Measurements from ENCODE around the gene ECT2L. TPM values are rescaled to one million over a fixed set of nuclear protein-coding genes. Genes with fewer than 3 reads are reported as not detected.

Gene ECT2L
- total and polyA plus RNA-seq, 8 donors: 0.03 to 0.05 (median 0.03) TPM; not detected in 5

- FAIRE-seq: no peak
- ATAC-seq: no peak
These were observed 68.5 kb downstream of the ECT2L start for GRCh38 chr6:138864343-138864890.

DNA sequence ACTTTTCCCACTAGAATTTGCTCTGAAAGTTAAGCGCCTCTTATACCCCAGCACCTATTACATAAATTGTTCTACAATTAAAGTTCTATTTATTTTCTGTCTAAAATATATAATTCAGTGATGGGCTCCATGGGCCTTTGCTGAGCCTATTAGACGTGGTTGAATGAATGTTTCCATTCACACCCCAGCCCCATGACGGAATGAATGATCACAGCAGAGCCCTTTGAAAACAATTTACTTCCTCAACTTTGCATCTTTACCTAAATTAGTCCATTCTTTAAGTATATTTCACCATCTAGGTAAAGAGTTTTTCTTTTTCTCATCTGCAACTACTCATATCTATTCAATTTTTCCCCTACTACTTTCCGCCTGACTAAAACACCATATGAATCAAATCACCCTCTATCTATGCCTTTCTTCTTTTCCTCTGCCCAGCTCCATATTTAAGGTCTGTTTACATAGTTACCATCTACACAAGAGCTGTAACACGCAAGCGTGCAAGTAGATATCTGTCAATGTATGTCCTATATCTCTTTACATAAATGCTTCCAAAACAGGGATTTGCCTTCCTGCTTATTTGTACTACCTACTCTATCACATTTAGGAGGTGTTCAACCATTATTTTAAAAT is 69.7 kb downstream of the ECT2L start:
- 87% methylated on average over 6 of the region's 6 CpGs for WGBS, 2 donors
- H3K4me3 ChIP-seq: no peak overlapping the region
- no peak overlapping the region for H3K27ac ChIP-seq
- ATAC-seq (no peak), FAIRE-seq (no peak), DNase-seq (no peak)
- no peak for TF ChIP-seq CTCF (IDR thresholded peaks at IDR 0.05)
- H3K36me3 ChIP-seq: no peaks in the 10 kb centered on the region
- intact Hi-C loops (cut with DNase I): no loop called here
- no peaks in the 10 kb centered on the region for H3K27me3 ChIP-seq
- no peaks in the 10 kb centered on the region for H3K4me1 ChIP-seq
- H3K9me3 ChIP-seq: no peaks in the 10 kb centered on the region

More at GRCh38 chr6:138864343-138864890, 68.5 kb downstream of the ECT2L start:
- Histone ChIP-seq H3K27ac (no peak overlapping the region), H3K9me3 (no peaks in the 10 kb centered on the region), H3K4me3 (no peak overlapping the region), H3K36me3 (no peaks in the 10 kb centered on the region), H3K4me1 (no peaks in the 10 kb centered on the region), H3K27me3 (no peaks in the 10 kb centered on the region)
- no peak for DNase-seq
- intact Hi-C loops (cut with DNase I): no loop called here
- WGBS, 2 donors: 56 to 73% methylated on average over 6 of the region's 6 CpGs
- no peak for TF ChIP-seq CTCF (IDR thresholded peaks at IDR 0.05)

DNA sequence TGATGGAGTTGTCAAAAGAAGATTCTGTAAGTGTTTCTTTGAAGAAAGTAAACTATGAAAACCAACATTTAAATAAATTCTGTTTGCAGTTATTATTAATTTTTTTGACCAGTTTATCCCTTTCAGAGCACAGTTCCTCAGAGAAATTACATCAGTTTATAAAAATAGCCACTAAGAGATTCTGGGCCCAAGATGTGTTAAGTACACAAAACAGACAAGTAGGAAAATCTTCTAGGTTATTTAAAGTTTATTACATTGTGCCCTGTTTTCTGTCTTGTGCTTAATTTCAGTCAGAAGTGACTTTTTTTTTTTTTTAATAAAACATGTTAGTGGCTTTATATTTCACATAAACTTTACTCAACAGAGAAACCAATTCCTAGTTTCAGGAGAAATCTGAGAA is 72.3 kb downstream of the ECT2L start:
- DNase-seq: no peak
- H3K27ac ChIP-seq: no peak overlapping the region
- no peak for TF ChIP-seq CTCF (IDR thresholded peaks at IDR 0.05)
- no peaks in the 10 kb centered on the region for H3K27me3 ChIP-seq
- H3K4me3 ChIP-seq: no peak overlapping the region
- ATAC-seq: no peak
- FAIRE-seq: no peak
- H3K4me1 ChIP-seq: no peaks in the 10 kb centered on the region
- intact Hi-C loops (cut with DNase I): no loop called here
- no peaks in the 10 kb centered on the region for H3K36me3 ChIP-seq
- no peaks in the 10 kb centered on the region for H3K9me3 ChIP-seq

- intact Hi-C loops (cut with DNase I): no loop called here
- H3K4me1 ChIP-seq: no peaks in the 10 kb centered on the region
- no peaks in the 10 kb centered on the region for H3K9me3 ChIP-seq
- FAIRE-seq (no peak), DNase-seq (no peak), ATAC-seq (no peak)
- H3K36me3 ChIP-seq: no peaks in the 10 kb centered on the region
- WGBS, 2 donors: 77 to 79% methylated on average over 4 of the region's 4 CpGs
- H3K27ac ChIP-seq: no peak overlapping the region
- TF ChIP-seq CTCF (IDR thresholded peaks at IDR 0.05): no peak
- no peaks in the 10 kb centered on the region for H3K27me3 ChIP-seq
- H3K4me3 ChIP-seq: no peak overlapping the region
These were observed 73.5 kb downstream of the ECT2L start for GRCh38 chr6:138869398-138869797.

DNA sequence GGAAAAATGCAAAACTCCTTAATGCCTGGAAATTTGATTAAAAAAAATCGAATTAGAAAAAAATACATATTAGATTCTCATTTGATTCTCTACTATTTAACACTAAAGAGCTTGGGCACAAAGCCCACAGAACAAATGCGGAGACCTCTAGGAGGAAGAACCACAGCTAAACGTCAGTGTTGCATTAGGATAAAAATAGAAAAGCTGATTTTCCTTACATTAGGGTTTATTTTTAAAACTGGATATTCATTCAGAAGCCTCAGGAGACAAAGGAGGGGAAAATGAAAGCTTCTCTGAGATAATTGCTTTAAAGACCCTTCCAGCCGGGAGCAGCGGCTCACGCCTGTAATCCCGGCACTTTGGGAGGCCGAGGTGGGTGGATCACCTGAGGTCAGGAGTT is 77.3 kb downstream of the ECT2L start:
- no peak for ATAC-seq
- no peak for FAIRE-seq
- Histone ChIP-seq H3K36me3 (no peaks in the 10 kb centered on the region), H3K4me1 (no peaks in the 10 kb centered on the region), H3K9me3 (no peaks in the 10 kb centered on the region), H3K4me3 (no peak overlapping the region), H3K27me3 (no peaks in the 10 kb centered on the region), H3K27ac (no peak overlapping the region)
- DNase-seq: no peak
- no peak for TF ChIP-seq CTCF (IDR thresholded peaks at IDR 0.05)
- 76 to 78% methylated on average over 8 of the region's 8 CpGs for WGBS, 2 donors
- intact Hi-C loops (cut with DNase I): no loop called here

Data from pancreas (tissue), 10 donors.